Fibroblast of lung (primary cell): ENCODE measurements around the gene PAGR1. TPM values are rescaled to one million over a fixed set of nuclear protein-coding genes. Genes with fewer than 3 reads are reported as not detected.
"Not testable (repeated sequence)": the region's sequence is repeated elsewhere in the genome, so short reads cannot be mapped to it uniquely, and the experiment has no call there.

Experiments used
- DNase-seq, 2 donors: peaks; one replicate each; pipeline versions ENCODE4 v3.0.0 to v3.0.0-alpha.2; 2010; ENCODE audit warnings: low read depth in 2 of 2
- H2AFZ ChIP-seq: 2 replicates; pipeline ENCODE4 v1.5.1; 2012; ENCODE audit warnings: low read length, control low read depth, inconsistent platforms
- H3K27ac ChIP-seq: 2 replicates; pipeline ENCODE4 v1.5.1; 2011; ENCODE audit warnings: low read length, control low read depth; ENCODE audit not compliant: insufficient read depth
- H3K27me3 ChIP-seq: 2 replicates; pipeline ENCODE4 v1.5.1; 2011; ENCODE audit warnings: mild to moderate bottlenecking, low read length; ENCODE audit not compliant: control insufficient read depth, insufficient read depth
- H3K36me3 ChIP-seq: 2 replicates; pipeline ENCODE4 v1.5.1; 2011; ENCODE audit warnings: low read length; ENCODE audit not compliant: control insufficient read depth, insufficient read depth
- H3K4me1 ChIP-seq: 2 replicates; pipeline ENCODE4 v1.5.1; 2011; ENCODE audit warnings: low read length; ENCODE audit not compliant: control insufficient read depth, insufficient read depth; ENCODE audit errors: extremely low read depth
- H3K4me2 ChIP-seq: 2 replicates; pipeline ENCODE4 v1.5.1; 2011; ENCODE audit warnings: low read length, control low read depth; ENCODE audit not compliant: insufficient read depth; ENCODE audit errors: extremely low read depth
- H3K4me3 ChIP-seq, 4 experiments: fragments of 200-600 bp in 1 of 4; sonication (generic) in 1 of 4; replicated peaks in 1 of 4; 2 replicates each; pipeline ENCODE4 v1.5.1; 2011 to 2016; ENCODE audit warnings: low read length in 4 of 4, low read depth in 3 of 4, mild to moderate bottlenecking in 3 of 4, control low read depth in 2 of 4, inconsistent platforms in 1 of 4, mixed read lengths in 1 of 4; ENCODE audit not compliant: insufficient read depth in 1 of 4; ENCODE audit errors: control extremely low read depth in 1 of 4
- H3K79me2 ChIP-seq: 2 replicates; pipeline ENCODE4 v1.5.1; 2012; ENCODE audit warnings: mild to moderate bottlenecking, low read length, inconsistent platforms; ENCODE audit not compliant: control insufficient read depth, insufficient read depth
- H3K9ac ChIP-seq: 2 replicates; pipeline ENCODE4 v1.5.1; 2011; ENCODE audit warnings: mild to moderate bottlenecking, low read length, control low read depth; ENCODE audit not compliant: insufficient read depth
- H3K9me3 ChIP-seq: 2 replicates; pipeline ENCODE4 v1.5.1; 2012; ENCODE audit warnings: low read depth, low read length; ENCODE audit not compliant: control insufficient read depth, insufficient read depth
- H4K20me1 ChIP-seq: 2 replicates; pipeline ENCODE4 v1.5.1; 2011; ENCODE audit warnings: low read length; ENCODE audit not compliant: control insufficient read depth, insufficient read depth; ENCODE audit errors: extremely low read depth
- EZH2 ChIP-seq: IDR thresholded peaks from 2 replicates; pipeline ENCODE4 v1.5.1; 2012; ENCODE audit warnings: low read length, control low read depth, mild to moderate bottlenecking; ENCODE audit errors: missing control alignments
- polyA plus RNA-seq, 2 donors: library from polyadenylated mRNA; depleted of rRNA in 1 of 2; stranded (reverse) in 1 of 2; unstranded in 1 of 2; fragments of >200 nt; gene quantifications; 2 replicates each; pipeline ENCODE4 v1.2.1, GENCODE V29; 2011 to 2012; ENCODE audit warnings: missing spikeins in 1 of 2
- total RNA-seq: library from RNA; depleted of rRNA; stranded (reverse); fragments of >200 nt; gene quantifications from 2 replicates; pipeline ENCODE4 v1.2.1, GENCODE V29; 2014
- TF ChIP-seq, protein P1 (sequence below), 2 donors: IDR thresholded peaks in 1 of 2; conservative IDR thresholded peaks in 1 of 2; 1 replicate in 1 of 2; 2 replicates in 1 of 2; pipeline ENCODE4 v1.5.1; 2011 to 2012; ENCODE audit warnings: low read length in 2 of 2, control low read depth in 1 of 2, inconsistent platforms in 1 of 2, low read depth in 1 of 2, mild to moderate bottlenecking in 1 of 2

PAGR1 gene
- total and polyA plus RNA-seq, 2 donors (not counting 1 experiment from before 2014, with no cell fraction given): 10.0 to 10.7 TPM

DNA sequence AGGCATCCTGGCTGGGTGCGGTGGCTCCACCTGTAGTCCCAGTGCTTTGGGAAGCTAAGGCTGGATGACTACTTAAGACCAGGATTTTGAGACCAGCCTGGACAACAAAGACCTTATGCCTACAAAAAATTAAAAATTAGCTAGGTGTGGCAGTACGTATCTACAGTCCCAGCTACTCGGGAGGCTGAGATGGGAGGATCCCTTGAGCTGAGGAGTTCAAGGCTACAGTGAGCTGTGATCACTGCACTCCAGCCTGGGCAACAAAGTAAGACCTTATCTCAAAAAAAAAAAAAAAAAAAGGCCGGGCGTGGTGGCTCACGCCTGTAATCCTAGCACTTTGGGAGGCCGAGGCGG lies 10.4 kb downstream of the PAGR1 start:
- no peak for TF ChIP-seq EZH2
- TF ChIP-seq, protein P1, sequence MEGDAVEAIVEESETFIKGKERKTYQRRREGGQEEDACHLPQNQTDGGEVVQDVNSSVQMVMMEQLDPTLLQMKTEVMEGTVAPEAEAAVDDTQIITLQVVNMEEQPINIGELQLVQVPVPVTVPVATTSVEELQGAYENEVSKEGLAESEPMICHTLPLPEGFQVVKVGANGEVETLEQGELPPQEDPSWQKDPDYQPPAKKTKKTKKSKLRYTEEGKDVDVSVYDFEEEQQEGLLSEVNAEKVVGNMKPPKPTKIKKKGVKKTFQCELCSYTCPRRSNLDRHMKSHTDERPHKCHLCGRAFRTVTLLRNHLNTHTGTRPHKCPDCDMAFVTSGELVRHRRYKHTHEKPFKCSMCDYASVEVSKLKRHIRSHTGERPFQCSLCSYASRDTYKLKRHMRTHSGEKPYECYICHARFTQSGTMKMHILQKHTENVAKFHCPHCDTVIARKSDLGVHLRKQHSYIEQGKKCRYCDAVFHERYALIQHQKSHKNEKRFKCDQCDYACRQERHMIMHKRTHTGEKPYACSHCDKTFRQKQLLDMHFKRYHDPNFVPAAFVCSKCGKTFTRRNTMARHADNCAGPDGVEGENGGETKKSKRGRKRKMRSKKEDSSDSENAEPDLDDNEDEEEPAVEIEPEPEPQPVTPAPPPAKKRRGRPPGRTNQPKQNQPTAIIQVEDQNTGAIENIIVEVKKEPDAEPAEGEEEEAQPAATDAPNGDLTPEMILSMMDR (conservative IDR thresholded peaks at IDR 0.05 in 1 of 2, IDR thresholded peaks at IDR 0.05 in 1 of 2; ENCODE audit: low read depth in 1 of 2, low read length in 2 of 2): no peak
- no peak overlapping the region for H3K9ac ChIP-seq
- H3K79me2 ChIP-seq: peaks cover 82% of the 10 kb centered on the region
- H3K36me3 ChIP-seq: peaks cover 17% of the 10 kb centered on the region
- DNase-seq: no peak
- peak overlapping the region; percentile 93 for H3K27ac ChIP-seq
- H2AFZ ChIP-seq: no peak overlapping the region
- H3K9me3 ChIP-seq: no peaks in the 10 kb centered on the region
- peaks cover 31% of the 10 kb centered on the region for H3K4me1 ChIP-seq
- no peaks in the 10 kb centered on the region for H4K20me1 ChIP-seq
- no peaks in the 10 kb centered on the region for H3K27me3 ChIP-seq
- peak overlapping the region; percentile 98 for H3K4me2 ChIP-seq
- no peak overlapping the region for H3K4me3 ChIP-seq

DNA sequence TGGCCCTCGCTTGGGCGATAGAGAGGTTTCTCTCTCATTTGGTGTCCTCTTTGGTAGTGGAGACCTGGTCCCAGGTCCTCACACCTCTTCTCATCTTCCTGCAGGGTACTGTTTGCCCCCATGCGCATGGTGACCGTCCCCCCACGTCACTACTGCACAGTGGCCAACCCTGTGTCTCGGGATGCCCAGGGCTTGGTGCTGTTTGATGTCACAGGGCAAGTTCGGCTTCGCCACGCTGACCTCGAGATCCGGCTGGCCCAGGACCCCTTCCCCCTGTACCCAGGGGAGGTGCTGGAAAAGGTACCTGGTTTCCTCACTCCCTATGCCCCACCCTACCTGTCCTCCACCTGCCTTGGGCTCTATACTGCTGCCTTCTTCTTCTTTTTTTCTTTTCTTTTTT lies 14.8 kb downstream of the PAGR1 start:
- H3K9ac ChIP-seq: no peak overlapping the region
- no peak overlapping the region for H3K27ac ChIP-seq
- H3K4me1 ChIP-seq: peaks cover 9% of the 10 kb centered on the region
- H2AFZ ChIP-seq: no peak overlapping the region
- no peak for DNase-seq
- peaks cover 58% of the 10 kb centered on the region for H3K79me2 ChIP-seq
- TF ChIP-seq, protein P1 (conservative IDR thresholded peaks at IDR 0.05 in 1 of 2, IDR thresholded peaks at IDR 0.05 in 1 of 2; ENCODE audit: low read depth in 1 of 2, low read length in 2 of 2): no peak
- no peak for TF ChIP-seq EZH2
- no peak overlapping the region for H3K4me3 ChIP-seq
- no peaks in the 10 kb centered on the region for H3K27me3 ChIP-seq
- peaks cover 32% of the 10 kb centered on the region for H3K36me3 ChIP-seq
- no peak overlapping the region for H3K4me2 ChIP-seq
- H4K20me1 ChIP-seq: no peaks in the 10 kb centered on the region
- no peaks in the 10 kb centered on the region for H3K9me3 ChIP-seq

GRCh38 chr16:29831490-29831889 lies 15.5 kb downstream of the PAGR1 start:
- H3K27me3 ChIP-seq: no peaks in the 10 kb centered on the region
- TF ChIP-seq EZH2: no peak
- TF ChIP-seq, protein P1 (conservative IDR thresholded peaks at IDR 0.05 in 1 of 2, IDR thresholded peaks at IDR 0.05 in 1 of 2; ENCODE audit: low read depth in 1 of 2, low read length in 2 of 2): no peak
- H3K9ac ChIP-seq: no peak overlapping the region
- DNase-seq: no peak
- no peaks in the 10 kb centered on the region for H3K9me3 ChIP-seq
- H3K36me3 ChIP-seq: peaks cover 31% of the 10 kb centered on the region
- H2AFZ ChIP-seq: no peak overlapping the region
- no peak overlapping the region for H3K27ac ChIP-seq
- H3K79me2 ChIP-seq: peaks cover 51% of the 10 kb centered on the region
- no peak overlapping the region for H3K4me3 ChIP-seq
- no peaks in the 10 kb centered on the region for H4K20me1 ChIP-seq
- peaks cover 4% of the 10 kb centered on the region for H3K4me1 ChIP-seq
- H3K4me2 ChIP-seq: no peak overlapping the region

GRCh38 chr16:29833219-29833618 lies 17.3 kb downstream of the PAGR1 start:
- not testable (repeated sequence) for H3K27ac ChIP-seq, H4K20me1 ChIP-seq, H3K9me3 ChIP-seq, H3K9ac ChIP-seq, DNase-seq, H3K4me1 ChIP-seq, H3K4me2 ChIP-seq, H2AFZ ChIP-seq, H3K4me3 ChIP-seq, H3K27me3 ChIP-seq
- Histone ChIP-seq H3K79me2 (peaks cover 36% of the 10 kb centered on the region), H3K36me3 (peaks cover 40% of the 10 kb centered on the region)
